Upper lobe of left lung (tissue), 6 donors: ENCODE measurements around the gene PRR33. TPM values are rescaled to one million over a fixed set of nuclear protein-coding genes. Genes with fewer than 3 reads are reported as not detected.

ENCODE experiments used
- ATAC-seq, 2 donors: fragments of 200-7000 bp; cut with Tn5 transposase; one replicate each; pipeline ENCODE4 v1.9.1; 2022; ENCODE audit warnings: mild to moderate bottlenecking in 2 of 2, moderate library complexity in 2 of 2; ENCODE audit not compliant: low FRiP score in 2 of 2
- DNase-seq, 2 donors: peaks; one replicate each; pipeline ENCODE4 v3.0.0-alpha.2; 2019 to 2020
- H3K27ac ChIP-seq, 4 donors: fragments of 200-600 bp; sonication (generic); one replicate each; pipeline ENCODE4 v1.5.1; 2016 to 2019
- H3K27me3 ChIP-seq, 4 donors: fragments of 200-600 bp; sonication (generic); one replicate each; pipeline ENCODE4 v1.5.1; 2017 to 2019
- H3K36me3 ChIP-seq, 4 donors: fragments of 200-600 bp; sonication (generic); one replicate each; pipeline ENCODE4 v1.5.1; 2016 to 2019
- H3K4me1 ChIP-seq, 4 donors: fragments of 200-600 bp; sonication (generic); one replicate each; pipeline ENCODE4 v1.5.1; 2018 to 2019
- H3K4me3 ChIP-seq, 4 donors: fragments of 200-600 bp; sonication (generic); one replicate each; pipeline ENCODE4 v1.5.1; 2017 to 2019; ENCODE audit warnings: mild to moderate bottlenecking in 2 of 4, moderate library complexity in 1 of 4
- H3K9me3 ChIP-seq, 4 donors: fragments of 200-600 bp; sonication (generic); one replicate each; pipeline ENCODE4 v1.5.1; 2018 to 2019
- EP300 ChIP-seq, 4 donors: sonication (generic); formaldehyde crosslinking; IDR thresholded peaks; one replicate each; pipeline ENCODE4 v1.5.1; 2017; ENCODE audit warnings: antibody characterized with exemption in 4 of 4, control low read depth in 2 of 4
- POLR2A ChIP-seq, 4 donors: fragments of 450-650 bp; IDR thresholded peaks; one replicate each; pipeline ENCODE4 v1.5.1; 2016 to 2017; ENCODE audit warnings: antibody characterized with exemption in 4 of 4, mild to moderate bottlenecking in 2 of 4
- POLR2AphosphoS5 ChIP-seq, 2 donors: sonication (generic); formaldehyde crosslinking; IDR thresholded peaks; one replicate each; pipeline ENCODE4 v1.5.1; 2017; ENCODE audit warnings: antibody characterized with exemption in 2 of 2
- WGBS, 2 donors: methylation state at CpG; one replicate each; pipeline ENCODE4 v1.1.5; 2017 to 2018; 5-methylcytosine and 5-hydroxymethylcytosine counted together
- total RNA-seq, 6 donors: library from RNA; depleted of rRNA in 4 of 6; stranded (reverse); fragments of >200 nt in 4 of 6; gene quantifications; one replicate each; pipeline versions ENCODE4 v1.1.0 to v1.2.1, GENCODE V29; 2016 to 2021
- TF ChIP-seq, protein P1 (sequence below), 6 experiments: fragments of 450-650 bp in 4 of 6; fragments of 200-600 bp in 2 of 6; sonication (generic) in 2 of 6; IDR thresholded peaks; one replicate each; pipeline ENCODE4 v1.5.1; 2016 to 2019; ENCODE audit warnings: antibody characterized with exemption in 6 of 6
- donor health status: DM: no; HTN: no; CAD: no; lungs with moderate emphysema.
- donor health status: DM: no; HTN: yes; CAD: no; lungs with severe emphysema.

PRR33 gene
- total RNA-seq, 6 donors from 2014 or later = not detected

DNA sequence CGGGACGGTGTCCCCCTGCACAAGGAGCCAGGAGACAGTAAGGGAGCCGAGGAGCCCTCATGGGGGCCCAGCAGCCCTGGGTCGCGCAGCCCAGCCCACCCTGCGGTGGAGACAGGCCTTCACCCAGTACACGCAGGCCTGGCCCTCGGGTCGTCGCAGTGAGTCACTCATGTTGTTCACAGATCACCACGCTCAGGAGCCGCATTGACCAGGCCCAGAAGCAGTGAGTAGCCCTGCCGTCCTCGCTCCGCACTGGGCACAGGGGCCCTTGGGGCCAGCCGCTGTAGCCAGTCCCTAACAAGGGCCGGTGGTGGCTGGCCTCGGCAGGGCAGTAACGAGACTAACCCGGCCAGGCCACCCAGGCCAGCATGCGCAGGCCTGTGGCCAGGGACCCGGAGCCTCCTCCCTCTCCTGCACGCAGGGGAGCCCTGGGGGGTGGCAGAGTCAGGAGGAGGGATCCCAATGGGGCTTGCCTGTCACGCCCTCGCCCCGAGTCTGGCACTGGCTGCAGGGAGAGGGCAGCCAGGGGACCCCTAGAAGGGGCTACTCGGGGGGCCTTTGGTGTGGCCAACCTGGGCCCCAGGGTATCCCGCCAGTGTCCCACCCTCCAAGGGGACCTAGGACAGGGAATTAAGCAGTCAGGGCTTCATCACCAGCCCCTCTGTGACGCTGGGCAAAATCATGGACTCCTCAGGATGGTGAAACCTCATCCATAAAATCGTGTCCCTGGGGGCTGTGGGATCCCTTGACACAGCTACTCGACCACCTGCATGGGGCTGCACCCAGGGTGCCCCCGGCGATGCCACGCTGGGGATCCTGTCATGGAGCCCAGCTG lies 45.3 kb upstream of the PRR33 start:
- DNase-seq (peak in 1 of 2 donors; percentile 78), ATAC-seq (no peak)
- Histone ChIP-seq H3K36me3 (no peaks in the 10 kb centered on the region), H3K27me3 (no peaks in the 10 kb centered on the region), H3K27ac (no peak overlapping the region), H3K4me3 (no peak overlapping the region), H3K9me3 (no peaks in the 10 kb centered on the region), H3K4me1 (peaks cover 0 to 5% (median 2%) of the 10 kb centered on the region in 4 donors)
- TF ChIP-seq EP300 (IDR thresholded peaks at IDR 0.05) = no peak
- TF ChIP-seq, protein P1, sequence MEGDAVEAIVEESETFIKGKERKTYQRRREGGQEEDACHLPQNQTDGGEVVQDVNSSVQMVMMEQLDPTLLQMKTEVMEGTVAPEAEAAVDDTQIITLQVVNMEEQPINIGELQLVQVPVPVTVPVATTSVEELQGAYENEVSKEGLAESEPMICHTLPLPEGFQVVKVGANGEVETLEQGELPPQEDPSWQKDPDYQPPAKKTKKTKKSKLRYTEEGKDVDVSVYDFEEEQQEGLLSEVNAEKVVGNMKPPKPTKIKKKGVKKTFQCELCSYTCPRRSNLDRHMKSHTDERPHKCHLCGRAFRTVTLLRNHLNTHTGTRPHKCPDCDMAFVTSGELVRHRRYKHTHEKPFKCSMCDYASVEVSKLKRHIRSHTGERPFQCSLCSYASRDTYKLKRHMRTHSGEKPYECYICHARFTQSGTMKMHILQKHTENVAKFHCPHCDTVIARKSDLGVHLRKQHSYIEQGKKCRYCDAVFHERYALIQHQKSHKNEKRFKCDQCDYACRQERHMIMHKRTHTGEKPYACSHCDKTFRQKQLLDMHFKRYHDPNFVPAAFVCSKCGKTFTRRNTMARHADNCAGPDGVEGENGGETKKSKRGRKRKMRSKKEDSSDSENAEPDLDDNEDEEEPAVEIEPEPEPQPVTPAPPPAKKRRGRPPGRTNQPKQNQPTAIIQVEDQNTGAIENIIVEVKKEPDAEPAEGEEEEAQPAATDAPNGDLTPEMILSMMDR (IDR thresholded peaks at IDR 0.05) = no peak
- TF ChIP-seq POLR2AphosphoS5 (IDR thresholded peaks at IDR 0.05) = no peak
- no peak for TF ChIP-seq POLR2A (IDR thresholded peaks at IDR 0.05)
- WGBS, 2 donors = 91 to 93% methylated on average over 6 to 24 of the region's 34 CpGs

DNA sequence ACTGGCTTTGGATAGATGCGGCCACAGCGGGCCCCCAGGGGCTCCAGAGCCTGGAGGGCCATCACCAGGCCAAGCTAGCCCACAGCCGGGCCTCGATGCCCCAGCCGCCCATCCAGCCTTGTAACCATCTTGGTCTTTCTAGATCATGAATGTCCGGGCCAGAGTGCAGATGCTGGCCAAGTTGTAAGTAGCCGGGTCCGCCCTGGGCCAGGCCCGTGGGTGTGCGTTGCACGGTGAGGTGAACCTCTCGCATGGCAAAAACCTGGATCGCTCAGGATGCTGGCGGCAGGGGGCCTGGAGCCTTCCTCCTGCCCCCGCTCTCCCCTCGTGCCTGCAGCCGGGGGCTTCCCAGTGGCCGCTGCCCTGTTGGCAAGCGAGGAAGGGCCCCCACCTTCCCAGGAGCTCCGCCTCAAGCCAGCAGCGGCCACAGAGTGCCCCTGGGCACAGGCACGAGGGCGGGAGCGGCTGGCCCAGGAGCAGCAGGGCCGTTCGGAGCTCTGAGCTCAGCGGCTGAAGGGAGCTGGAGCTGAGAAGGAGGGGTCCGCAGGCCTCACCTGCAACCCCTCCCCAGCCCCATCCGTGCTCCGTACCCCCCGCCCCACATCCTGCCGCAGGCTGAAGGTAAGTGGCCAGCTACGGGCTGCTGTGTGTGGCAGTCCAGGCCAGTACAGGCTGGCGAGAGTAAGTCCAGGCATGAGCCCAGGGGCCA lies 44.5 kb upstream of the PRR33 start:
- Histone ChIP-seq H3K27ac (no peak overlapping the region), H3K4me3 (no peak overlapping the region), H3K9me3 (no peaks in the 10 kb centered on the region), H3K4me1 (peaks cover 0 to 5% (median 2%) of the 10 kb centered on the region in 4 donors), H3K36me3 (no peaks in the 10 kb centered on the region), H3K27me3 (no peaks in the 10 kb centered on the region)
- TF ChIP-seq POLR2A (IDR thresholded peaks at IDR 0.05) (no peak), EP300 (IDR thresholded peaks at IDR 0.05) (no peak), POLR2AphosphoS5 (IDR thresholded peaks at IDR 0.05) (no peak)
- TF ChIP-seq, protein P1 (IDR thresholded peaks at IDR 0.05) = no peak
- no peak for ATAC-seq
- 93% methylated on average over 3 to 29 of the region's 34 CpGs for WGBS, 2 donors
- DNase-seq = peak in 1 of 2 donors; percentile 80

DNA sequence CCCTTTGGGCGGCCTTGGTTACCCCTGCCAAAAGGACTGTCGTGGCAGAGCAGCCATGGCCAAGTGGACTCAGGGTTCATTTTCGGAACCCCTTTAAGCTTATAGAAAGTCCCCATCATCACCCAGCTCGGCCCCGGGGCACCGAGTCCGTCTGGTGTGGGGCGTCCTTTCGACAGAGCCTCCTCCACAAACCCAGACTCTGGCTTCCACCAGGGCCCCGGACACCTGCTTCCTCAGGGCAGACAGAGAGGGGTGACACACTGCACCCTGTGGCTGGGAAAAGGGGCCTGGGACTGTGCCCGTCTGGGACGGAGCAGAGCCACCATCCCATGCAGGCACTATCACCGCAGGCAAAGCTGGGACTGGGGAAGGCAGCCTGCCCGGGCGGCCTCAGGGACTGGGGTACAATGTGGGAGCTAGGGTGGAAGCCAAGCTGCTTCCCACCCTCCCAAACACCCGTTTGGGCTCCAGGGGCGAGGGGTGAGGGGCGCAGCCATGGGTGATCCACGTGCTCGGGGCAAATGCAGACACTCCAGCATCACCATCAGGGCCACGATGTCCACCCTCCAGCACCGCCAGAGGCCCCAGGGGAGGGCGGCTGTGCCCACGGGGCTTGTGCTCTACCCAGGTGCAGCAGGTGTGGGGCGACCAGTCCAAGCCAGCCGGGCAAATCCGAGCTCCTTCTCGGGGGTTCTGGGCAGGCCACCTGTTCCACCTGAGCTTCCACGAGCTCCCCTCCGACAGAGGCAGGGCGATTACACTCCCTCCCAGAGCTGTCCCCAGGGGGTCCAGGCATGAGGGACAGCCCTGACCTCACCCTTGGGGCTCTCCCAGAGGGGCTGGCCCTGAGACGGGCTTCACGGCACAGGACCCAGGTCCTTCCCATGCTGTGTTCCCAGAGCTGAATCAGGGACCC lies 43.7 kb upstream of the PRR33 start:
- no peak overlapping the region for H3K27ac ChIP-seq
- no peaks in the 10 kb centered on the region for H3K9me3 ChIP-seq
- H3K36me3 ChIP-seq = no peaks in the 10 kb centered on the region
- H3K27me3 ChIP-seq = no peaks in the 10 kb centered on the region
- peaks cover 0 to 5% (median 2%) of the 10 kb centered on the region in 4 donors for H3K4me1 ChIP-seq
- no peak overlapping the region for H3K4me3 ChIP-seq
- WGBS, 2 donors = 88 to 90% methylated on average over 4 to 27 of the region's 33 CpGs
- TF ChIP-seq, protein P1 (IDR thresholded peaks at IDR 0.05) = no peak
- TF ChIP-seq POLR2AphosphoS5 (IDR thresholded peaks at IDR 0.05) (no peak), EP300 (IDR thresholded peaks at IDR 0.05) (no peak)
- DNase-seq (peak in 1 of 2 donors; percentile 73), ATAC-seq (no peak)

DNA sequence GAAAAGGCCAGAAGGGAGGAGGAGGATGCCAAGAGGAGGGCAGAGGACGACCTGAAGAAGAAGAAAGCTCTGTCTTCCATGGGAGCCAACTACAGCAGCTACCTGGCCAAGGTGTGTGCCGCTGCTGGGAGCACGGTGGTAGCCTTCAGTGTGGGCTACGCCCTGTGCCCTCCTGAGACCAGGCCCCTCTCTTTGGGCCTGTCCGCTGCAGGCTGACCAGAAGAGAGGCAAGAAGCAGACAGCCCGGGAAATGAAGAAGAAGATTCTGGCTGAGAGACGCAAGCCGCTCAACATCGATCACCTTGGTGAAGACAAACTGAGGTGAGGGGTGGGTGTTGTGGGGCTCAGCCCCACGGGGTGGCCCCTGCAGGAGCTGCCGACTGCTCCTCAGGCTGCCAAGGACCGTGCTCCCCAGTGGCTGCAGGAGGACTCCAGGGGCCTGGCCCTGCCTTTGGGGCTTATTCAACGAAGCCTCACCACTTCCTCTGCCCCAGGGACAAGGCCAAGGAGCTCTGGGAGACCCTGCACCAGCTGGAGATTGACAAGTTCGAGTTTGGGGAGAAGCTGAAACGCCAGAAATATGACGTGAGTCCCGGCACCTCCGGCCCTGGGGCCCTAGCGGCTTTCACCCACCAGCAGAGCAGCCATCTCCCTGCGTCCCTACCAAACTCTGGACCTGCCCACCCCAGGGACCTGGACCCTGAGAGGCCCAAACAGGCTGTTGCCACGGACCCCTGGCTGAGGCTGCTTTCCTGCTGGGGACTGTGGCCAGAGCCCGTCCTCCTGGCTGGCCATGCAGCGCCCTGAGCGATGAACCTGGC lies 42.9 kb upstream of the PRR33 start:
- Histone ChIP-seq H3K4me3 (no peak overlapping the region), H3K9me3 (no peaks in the 10 kb centered on the region), H3K27me3 (no peaks in the 10 kb centered on the region), H3K36me3 (no peaks in the 10 kb centered on the region), H3K27ac (no peak overlapping the region), H3K4me1 (peaks cover 0 to 5% (median 2%) of the 10 kb centered on the region in 4 donors)
- WGBS, 2 donors = 74 to 93% methylated on average over 9 to 23 of the region's 24 CpGs
- ATAC-seq = no peak
- TF ChIP-seq, protein P1 (IDR thresholded peaks at IDR 0.05) = no peak
- TF ChIP-seq EP300 (IDR thresholded peaks at IDR 0.05) (no peak), POLR2A (IDR thresholded peaks at IDR 0.05) (no peak), POLR2AphosphoS5 (IDR thresholded peaks at IDR 0.05) (no peak)
- DNase-seq = peak in 1 of 2 donors; percentile 64
